GM21576 (cell line): Measurements from ENCODE around the gene RSL24D1.

Experiments
- ATAC-seq: cut with Tn5 transposase; IDR thresholded peaks from one replicate; pipeline ENCODE4 v1.9.1; 2021; ENCODE audit warnings: mild to moderate bottlenecking, moderate library complexity; ENCODE audit not compliant: unreplicated experiment

RSL24D1 gene

GRCh38 chr15:55196458-55197361 is at the start of gene RSL24D1:
Gene RSL24D1, minus strand, starts transcription at chr15:55196941. Its CDS starts 51 bp downstream, at chr15:55196890.
- peak; percentile 96 for ATAC-seq

- no peak for ATAC-seq
Observed at GRCh38 chr15:55245059-55245458, 48.3 kb upstream of the RSL24D1 start.

GRCh38 chr15:55241891-55242290 is 45.1 kb upstream of the RSL24D1 start:
- no peak for ATAC-seq

GRCh38 chr15:55241186-55241585 is 44.4 kb upstream of the RSL24D1 start:
- ATAC-seq = no peak

- ATAC-seq = no peak
Observed at GRCh38 chr15:55240125-55240760, 43.5 kb upstream of the RSL24D1 start.

- no peak for ATAC-seq
Observed at GRCh38 chr15:55239440-55240124, 42.8 kb upstream of the RSL24D1 start.

- ATAC-seq = no peak
Observed at GRCh38 chr15:55238877-55239276, 42.1 kb upstream of the RSL24D1 start.

- no peak for ATAC-seq
Observed at GRCh38 chr15:55237219-55238130, 40.7 kb upstream of the RSL24D1 start.

- ATAC-seq = no peak
Observed at GRCh38 chr15:55235546-55236036, 38.9 kb upstream of the RSL24D1 start.

- ATAC-seq = no peak
Observed at GRCh38 chr15:55234800-55235104, 38.0 kb upstream of the RSL24D1 start.

GRCh38 chr15:55234104-55234799 is 37.5 kb upstream of the RSL24D1 start:
- no peak for ATAC-seq

- ATAC-seq = no peak
Observed at GRCh38 chr15:55231455-55231854, 34.7 kb upstream of the RSL24D1 start.

GRCh38 chr15:55230953-55231352 is 34.2 kb upstream of the RSL24D1 start:
- ATAC-seq = no peak

GRCh38 chr15:55230051-55230670 is 33.4 kb upstream of the RSL24D1 start:
- ATAC-seq = no peak

- no peak for ATAC-seq
Observed at GRCh38 chr15:55226127-55226526, 29.4 kb upstream of the RSL24D1 start.

GRCh38 chr15:55224892-55225291 is 28.2 kb upstream of the RSL24D1 start:
- no peak for ATAC-seq

GRCh38 chr15:55222588-55222987 is 25.8 kb upstream of the RSL24D1 start:
- ATAC-seq = peak; percentile 76

GRCh38 chr15:55221090-55222011 is 24.6 kb upstream of the RSL24D1 start:
- ATAC-seq = peak; percentile 31
